AML-193 (cell line): Measurements from ENCODE around the gene IGFL2.
A peak's percentile ranks its signal among the peaks of the same experiment; 100 is the strongest.
"Not testable (repeated sequence)": the region's sequence is repeated elsewhere in the genome, so short reads cannot be mapped to it uniquely, and the experiment has no call there.

Experiments
- DNase-seq, 2 experiments: peaks; one replicate each; lab custom pipeline; 2025; lab: John Stamatoyannopoulos, UW

Gene IGFL2

DNA sequence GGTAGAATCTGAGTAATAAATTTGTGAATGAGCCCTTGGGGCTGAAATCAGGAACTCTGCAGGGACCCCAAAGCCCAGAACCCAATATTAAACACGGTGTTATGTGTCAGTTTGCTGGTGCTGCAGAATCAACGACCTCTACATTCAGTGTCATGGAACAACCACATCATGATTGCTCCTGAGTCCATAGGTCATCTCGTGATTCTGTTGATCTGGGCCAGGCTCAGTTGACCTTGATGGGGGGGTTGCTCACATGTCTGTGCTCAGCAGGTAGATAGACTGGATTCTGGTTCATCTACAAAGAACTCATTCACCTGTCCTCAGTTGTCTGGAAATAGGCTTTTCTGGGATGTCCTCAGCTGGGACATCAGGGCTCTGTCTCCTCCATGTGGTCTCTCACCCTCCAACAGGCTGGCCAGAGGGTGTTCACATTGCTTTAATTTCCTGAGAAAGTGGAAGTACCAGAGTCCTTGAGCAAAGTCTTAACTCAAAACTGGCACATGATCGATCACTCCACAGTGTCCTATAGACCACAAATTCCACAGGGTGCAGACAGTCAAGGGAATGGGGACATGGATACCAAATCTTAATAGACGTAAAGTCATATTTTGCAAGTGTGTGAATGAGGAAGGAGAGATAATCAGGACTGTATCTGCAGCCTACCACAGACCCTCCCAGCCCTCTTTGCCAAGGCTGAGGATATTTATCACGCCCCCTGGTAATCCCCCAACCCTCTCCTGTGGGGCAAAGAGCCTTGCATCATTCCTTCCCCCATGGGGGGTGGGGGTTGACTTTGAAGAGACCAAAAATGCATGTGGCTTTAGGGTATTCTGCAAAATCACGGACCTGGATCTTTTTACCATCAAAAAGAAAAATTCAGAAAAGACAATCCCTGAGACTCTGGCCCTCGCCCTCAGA is 42.2 kb downstream of the IGFL2 start:
- no peak for DNase-seq

DNA sequence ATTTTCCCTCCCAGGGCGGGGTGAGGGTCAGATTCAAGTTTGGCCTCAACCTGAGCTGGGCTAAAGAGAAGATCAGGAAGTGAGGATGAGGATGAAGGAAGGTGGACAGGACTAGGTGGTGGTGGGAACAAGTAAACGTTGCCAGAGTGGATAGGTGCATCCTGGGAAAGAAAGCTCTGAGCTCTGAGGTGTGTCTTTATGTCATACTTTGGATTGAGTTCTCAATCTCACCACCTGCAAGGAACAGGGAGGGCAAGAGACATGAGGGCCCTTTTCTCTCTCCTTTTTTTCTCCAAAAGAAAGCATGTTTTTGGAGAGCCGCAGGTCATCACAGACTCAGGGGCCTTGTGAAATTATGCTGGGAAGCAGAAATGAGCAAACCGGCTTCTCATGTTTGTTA is 43.3 kb downstream of the IGFL2 start:
- no peak for DNase-seq

DNA sequence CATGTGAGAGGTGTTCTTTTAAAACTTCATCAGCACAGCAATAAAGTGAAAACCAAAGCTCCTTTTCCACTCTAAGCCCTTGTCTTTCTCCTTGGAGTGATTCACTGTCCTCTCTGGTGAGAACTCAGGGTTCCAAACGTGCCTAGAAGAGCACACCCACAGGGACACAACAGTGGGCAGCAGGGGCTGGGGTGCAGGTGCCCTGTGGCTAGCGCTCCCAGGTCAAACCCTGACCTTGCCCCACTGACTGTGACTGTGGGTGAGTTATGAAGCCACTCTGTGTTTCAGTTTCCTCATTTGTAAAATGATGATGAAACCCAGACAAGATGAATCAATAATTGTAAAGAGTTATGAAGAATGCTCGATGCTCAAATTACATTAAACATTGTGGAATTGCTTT is 43.9 kb downstream of the IGFL2 start:
- peak; percentile 26 to 40 for DNase-seq

DNA sequence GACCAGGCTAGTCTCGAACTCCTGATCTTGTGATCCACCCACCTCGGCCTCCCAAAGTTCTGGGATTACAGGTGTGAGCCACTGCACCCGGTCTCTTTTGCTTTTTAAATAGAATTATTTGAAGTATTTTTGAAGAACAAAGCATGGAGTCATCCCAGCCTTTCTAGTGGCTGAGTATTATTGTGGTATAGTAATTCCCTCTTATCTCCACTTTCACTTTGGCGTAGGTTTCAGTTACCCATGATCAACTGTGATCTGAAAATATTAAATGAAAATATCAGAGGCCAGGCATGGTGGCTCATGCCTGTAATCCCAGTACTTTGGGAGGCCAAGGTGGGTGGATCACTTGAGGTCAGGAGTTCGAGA is 44.6 kb downstream of the IGFL2 start:
- not testable (repeated sequence) for DNase-seq

DNA sequence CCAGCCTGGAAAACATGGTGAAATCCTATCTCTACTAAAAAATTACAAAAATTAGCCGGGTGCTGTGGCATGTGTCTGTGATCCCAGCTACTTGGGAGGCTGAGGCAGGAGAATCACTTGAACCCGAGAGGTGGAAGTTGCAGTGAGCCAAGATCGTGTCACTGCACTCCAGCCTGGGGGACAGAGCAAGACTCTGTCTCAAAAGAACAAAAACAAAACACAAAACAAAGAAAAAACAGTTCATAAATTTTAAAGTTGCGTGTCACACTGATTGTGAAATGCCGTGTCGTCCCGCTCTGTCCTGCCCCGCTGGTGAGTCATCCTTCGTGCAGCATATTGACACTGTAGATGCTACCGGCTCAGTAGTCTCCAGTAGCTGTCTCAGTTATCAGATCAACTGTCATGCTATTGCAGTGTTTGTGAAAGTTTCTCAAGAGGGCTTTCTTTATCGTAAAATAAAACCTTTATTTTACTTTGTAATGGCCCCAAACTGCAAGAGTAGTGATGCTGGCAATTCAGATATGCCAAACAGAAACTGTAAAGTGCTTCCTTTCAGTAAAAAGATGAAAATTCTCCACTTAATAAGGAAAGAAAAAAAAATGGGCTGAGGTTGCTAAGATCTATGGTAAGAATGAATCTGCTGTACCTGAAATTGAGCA is 45.1 kb downstream of the IGFL2 start:
- DNase-seq, result peak; percentile 74

DNA sequence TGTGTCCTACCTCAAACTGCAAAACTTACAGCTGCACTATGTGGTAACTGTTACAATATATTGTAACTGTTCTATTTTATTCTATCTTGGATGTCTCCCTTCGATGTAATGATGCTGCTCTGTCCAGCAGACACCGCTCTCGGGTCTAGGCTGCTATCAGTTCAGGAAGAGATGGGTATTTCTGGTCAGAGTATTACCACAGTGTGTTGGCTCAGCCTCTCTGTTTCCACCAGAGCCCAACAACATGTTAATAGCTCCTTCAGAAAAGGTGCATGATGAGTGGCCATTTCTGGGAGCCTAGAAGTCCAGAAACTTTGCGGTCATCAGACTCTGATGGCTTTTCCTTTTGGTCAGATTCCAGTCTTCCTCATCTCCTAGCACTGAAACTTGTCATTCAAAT is 45.6 kb downstream of the IGFL2 start:
- DNase-seq, result no peak

DNA sequence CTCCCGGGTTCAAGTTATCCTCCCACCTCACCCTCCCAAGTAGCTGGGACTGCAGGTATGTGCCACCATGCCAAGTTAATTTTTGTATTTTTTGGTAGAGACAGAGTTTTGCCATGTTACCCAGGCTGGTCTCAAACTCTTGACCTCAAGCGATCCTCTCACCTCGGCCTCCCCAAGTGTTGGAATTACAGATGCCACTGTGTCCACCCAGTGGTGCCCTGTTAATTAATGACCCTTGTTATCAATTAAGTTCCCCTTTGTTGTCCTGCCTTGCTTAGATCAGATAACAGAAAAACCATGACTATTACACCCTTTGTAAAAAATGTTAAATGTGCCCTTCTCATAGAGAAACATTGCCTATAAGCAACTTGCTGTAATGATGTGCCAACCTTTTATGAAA is 47.1 kb downstream of the IGFL2 start:
- no peak for DNase-seq

DNA sequence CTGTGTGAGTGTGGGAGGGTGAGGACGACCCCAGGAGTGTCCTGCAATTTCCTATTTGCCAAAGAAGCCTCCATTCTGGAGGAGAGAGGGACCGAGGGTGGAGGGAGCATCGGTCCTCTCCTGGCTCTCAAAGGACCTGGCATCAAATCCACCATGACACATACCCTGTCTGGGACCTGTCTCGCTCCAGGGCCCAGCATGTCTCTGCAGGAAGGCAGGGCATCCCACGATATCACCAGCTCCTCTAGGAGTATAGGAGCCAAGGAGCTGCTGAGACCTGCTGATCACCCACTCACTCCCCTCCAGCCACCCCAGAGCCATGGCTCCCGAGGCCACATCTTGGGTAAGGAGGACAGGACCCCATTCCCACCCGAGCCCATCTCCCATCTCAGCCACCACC is 47.9 kb downstream of the IGFL2 start:
- DNase-seq, result not testable (repeated sequence)

DNA sequence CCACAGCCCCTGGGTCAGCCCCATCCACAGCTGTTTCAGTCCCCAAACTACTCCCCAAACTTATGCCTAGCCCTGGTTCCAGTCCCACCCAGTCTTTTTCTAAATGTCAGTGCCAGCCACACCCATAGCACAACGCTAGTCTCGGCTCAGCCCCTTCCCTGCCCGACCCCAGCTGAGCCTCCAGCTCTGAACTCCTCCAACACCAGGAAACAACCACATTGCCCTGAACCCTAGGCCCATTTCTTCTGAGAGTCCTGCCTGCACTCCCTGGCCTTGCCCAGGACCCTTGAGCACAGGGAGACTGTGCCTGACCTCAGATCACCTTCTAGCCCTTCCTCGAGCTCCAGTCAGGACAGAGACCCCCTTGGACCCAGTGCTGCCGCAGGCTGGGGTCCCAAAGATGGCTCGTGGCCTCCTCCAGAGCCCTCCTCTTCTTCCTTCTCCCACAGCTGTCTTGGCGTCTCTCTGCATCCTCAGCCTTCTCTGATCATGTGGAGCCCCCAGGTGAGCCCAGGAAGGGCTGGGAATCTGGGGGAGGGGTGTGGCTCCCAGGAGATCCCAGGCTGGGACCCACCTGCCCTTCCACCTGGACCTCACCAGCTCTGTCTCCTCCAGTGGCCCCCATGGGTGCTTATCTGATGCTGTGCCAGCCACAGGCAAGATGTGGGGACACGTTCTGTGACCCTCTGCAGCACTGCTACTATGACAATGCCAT is 48.5 kb downstream of the IGFL2 start:
- DNase-seq, result no peak

DNA sequence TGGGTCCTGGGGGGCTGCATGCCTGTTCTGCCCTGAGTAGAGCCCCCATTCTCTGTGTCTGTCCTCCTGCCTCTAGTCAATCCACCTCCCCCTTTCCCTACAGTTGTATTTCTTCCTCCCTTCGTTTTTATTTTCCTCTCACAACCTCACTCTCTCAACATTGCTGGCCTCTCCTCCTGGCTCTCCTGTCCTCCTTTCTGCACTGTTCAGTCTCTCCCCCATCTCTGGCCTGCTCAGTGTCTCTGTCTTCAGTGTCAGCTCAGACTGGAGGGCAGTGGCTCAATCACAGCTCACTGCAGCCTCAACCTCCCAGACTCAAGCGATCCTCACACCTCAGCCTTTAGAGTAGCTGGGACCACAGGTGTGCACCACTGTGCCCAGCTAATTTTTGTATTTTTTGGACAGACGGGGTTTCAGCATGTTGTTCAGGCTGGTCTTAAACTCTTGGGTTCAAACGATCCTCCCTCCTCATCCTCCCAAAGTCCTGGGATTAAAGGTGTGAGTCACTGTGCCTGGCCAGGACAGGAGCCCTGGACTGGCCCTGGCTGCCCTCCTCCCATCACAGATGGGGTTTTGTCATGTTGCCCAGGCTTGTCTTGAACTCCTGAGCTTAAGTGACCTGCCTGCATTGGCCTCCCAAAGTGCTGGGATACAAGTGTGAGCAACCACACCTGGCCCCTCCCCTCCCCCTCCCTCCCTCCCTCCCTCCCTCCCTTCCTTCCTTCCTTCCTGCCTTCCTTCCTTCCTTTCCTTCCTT is 49.5 kb downstream of the IGFL2 start:
- no peak for DNase-seq

DNA sequence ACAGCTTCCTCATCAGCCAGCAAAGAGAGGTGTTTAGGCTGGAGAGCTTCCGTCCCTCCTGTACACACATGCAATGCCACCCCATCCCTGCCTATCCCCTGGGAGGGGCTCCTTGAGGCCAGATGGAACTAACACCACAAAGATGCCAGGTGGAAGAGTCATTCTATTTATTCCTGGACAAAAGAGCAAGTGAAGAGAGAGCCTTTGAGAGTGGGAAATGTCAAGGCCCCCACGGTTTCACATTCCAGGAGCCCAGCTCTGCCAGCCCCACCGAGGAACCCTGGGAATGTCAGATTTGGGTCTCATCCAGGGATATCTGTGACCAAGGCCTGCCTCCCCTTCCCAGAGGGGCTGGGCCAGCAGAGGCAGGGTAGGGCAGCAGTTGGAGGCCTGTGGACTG is 50.7 kb downstream of the IGFL2 start:
- DNase-seq, result no peak

DNA sequence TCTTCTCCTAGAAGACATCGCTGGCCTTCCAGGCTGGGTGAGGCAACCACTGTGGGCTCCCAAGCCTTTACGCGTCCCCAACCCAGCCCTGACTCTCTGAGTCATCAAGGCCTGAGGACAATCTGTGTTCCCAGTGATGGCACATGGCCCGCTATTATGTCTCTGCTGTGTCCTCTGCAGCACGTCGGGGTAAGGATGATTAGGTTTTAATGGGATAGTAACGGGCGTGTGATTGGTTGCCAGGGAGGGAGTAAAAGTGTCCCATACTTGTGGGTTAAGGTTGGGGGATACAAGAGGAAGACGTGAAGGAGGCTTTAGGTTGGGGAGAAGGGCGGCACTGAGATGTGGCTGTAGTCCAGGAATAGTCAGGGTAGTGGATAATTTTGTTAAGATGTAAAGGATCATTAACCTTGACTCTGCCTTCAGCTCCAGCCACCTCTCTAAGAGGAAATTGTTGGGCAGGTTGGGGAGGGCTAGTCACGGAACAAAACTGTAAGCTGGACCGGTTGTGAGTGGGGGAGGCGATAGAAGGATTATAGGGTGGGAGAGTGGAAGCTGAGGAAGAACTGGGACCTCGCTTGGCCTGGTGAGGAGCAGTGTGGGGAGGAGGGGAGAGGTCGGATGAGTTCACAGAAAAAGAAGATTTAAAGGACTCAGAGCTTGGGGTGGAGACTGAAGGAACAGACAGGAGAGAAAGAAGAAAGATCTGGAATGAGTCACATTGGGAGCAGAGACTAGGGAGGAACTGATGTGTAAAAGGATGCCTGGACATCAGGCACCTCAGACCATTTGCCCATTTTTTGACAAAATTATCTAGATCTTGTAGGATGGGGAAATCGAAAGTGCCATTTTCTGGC is 53.6 kb downstream of the IGFL2 start:
- DNase-seq, result no peak

DNA sequence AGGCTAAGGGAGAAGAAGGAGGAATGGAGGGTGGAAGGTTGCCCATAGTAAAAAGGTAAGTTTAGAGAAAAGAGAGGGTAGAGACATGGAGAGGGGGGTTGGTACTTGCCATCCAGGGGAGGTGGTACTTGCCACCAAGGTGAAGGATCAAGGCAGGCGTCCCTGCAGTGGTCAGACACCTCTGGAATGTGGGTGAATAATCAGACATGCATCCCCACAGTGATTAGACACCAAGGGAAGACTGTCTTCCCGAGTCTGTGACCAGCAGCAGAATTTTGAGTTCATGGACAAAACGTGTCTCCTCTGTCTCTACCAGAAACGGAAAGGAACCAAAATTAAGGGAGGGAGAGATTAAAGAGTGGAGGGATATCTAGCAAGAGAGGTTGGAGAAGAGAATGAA is 54.4 kb downstream of the IGFL2 start:
- no peak for DNase-seq

DNA sequence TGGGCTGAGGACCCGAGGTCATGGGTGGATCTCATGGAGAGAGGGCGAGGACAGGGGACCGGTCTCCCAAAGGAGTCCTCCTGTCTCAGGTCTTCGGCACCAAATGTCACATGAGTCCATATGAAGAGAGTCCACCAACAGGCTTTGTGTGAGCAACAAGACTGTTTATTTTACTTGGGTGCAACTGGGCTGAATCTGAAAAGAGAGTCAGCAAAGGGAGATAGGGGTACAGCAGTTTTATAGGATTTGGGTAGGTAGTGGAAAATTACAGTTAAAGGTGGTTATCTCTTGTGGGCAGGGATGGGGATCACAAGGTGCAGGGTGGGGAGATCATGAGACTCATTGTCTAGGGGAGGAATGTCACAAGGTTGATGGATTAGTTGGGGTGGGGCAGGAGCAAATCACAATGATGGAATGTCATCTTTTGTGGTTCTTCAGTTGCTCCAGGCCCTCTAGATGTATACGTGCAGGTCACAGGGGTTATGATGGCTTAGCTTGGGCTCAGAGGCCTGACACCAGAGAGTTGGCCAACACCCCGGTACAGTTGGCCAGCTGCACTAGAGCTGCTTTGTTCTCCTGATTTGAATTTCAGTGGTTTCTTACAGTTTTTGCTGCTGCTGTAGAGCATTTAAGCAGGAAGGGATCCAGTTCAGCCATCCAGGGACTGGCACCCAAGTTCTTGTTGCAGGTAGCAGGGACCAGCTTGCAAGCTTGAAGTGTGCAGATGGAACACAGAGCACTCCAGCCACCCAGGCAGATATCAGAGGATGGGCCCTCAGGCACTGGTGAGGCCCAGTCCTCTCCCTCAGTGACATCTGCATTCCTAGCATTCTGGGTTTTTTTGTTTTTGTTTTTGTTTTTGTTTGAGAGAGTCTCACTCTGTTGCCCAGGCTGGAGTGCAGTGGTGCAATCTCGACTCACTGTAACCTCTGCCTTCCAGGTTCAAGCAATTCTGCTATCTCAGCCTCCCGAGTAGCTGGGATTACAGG is 55.1 kb downstream of the IGFL2 start:
- no peak for DNase-seq

DNA sequence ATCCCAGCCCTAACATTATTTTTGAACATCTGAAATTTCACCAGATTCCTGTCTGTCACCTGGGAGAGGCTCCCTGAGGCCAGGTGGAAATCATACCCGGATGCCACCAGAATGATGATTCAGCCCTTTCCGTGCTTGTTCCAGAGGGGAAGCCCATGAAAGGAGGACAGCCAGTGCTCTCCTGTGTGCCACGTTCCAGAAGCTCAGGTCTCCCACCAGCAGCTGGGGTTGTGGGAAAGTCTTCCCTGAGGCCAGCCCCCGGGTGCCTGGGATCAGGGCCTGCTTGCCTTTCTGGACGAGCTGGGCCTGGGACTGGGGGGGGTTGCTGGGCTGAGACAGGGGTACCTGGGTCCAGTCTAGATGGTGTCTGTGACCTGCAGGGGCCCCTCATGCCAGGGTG is 56.0 kb downstream of the IGFL2 start:
- no peak for DNase-seq

DNA sequence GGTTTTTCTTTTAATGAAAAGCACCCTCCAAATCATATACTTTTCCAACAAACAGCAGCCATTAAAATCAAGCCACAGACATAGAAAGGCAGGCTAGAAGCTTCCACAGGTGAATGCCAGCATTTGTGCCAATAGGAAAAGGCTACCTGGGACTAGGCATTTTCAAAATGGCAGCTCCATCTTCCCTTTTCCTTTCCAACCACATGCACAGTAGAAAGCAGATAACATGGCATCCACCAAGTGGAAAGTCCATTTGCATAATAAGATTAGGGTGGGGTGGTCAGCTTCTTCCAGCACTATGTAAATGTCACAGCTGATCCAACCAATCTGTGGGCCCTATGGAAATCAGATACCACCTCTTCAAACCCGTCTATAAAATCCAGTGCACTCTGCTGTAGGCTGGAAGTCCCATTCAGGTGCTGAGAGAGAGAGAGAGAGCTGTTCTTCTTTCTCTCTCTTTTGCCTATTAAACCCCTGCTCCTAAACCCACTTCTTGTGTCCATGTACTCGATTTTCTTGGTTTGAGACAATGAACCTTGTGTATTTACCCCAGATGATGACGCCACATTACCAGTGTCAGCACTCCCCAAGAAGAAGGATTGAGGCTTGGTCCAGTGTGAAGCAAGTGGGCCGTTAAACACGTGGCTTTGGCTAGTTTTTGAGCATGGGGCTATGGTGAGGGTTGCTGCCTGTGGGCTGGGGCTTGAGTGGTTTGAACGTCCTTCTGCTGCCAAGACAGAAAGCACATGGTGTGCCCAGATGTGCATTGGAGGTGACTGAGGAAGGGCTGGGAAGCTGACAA is 57.3 kb downstream of the IGFL2 start:
- DNase-seq, result no peak

DNA sequence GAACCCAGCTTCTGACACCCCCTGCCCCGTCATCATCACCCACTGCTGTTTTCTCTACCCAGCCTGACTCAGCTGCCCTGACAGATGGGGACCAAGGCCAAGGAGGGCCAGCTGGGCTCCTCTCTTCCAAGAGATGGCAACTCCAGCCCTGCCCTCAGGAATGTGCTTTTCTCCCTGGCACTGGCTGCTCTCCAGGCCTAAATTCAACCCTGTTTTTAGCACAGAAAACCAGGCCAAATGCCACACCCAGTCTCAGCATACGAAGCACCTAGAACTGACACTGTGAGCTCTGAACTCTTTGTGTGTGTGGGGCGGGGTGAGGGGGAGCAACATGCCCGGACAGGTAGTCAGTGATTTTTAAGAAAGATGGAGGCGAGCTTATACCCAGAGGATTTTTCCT is 58.1 kb downstream of the IGFL2 start:
- DNase-seq, result no peak

DNA sequence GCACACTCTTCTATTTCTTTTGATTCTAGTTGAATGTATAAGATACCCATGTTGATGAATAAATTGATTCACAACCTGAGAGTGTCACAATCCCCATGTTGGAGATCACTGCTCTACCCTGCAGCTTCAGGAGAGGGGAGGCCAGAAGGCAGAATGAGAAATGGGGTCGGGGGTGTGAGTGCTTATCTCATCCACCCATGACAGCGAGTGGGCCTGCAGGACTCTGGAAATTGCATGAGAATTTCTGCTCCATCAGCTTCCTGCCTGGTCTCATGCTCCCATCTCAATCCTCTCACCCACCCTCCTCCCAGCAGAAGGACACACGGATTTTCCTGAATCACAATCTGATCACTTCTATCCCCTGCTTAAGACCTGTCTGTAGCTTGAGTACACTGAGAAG is 58.6 kb downstream of the IGFL2 start:
- DNase-seq, result no peak

DNA sequence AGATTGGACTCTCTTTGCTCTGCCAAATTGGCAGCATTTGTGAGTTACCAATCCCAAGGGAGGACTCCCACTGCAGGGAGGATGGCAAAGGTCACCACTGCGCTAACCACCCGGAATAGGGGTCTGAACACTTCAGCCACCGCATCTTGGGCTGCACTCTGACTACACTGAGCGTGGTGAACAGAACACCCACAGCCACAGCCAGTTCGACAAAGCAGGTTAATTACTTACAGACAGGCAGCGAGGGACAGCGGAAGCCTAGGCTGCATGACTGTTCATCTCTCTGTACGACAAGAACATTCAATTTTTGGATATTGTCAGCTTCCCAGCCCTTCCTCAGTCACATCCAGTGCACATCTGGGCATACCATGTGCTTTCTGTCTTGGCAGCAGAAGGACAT is 59.8 kb downstream of the IGFL2 start:
- DNase-seq, result not testable (repeated sequence)
